ENCODE data around the gene VPS16.

VPS16 gene

DNA sequence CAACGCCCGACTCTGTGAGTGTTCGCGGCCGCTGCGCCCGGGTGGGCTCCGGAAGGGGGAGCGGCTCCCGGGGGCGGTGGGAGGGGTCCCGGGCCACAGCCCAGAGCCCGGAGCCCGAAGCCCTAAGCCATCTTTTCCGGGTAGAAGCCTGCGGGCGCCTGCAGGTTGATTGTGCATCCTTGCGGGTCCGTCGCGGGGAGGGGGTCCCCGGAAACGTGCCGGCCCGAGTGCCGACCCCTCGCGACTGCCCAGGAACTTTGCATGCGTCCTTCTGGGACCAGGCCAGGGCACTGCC lies 33.1 kb downstream of the VPS16 start:
- WGBS (ENCODE audit: insufficient coverage) = 0% methylated on average over 22 of the region's 29 CpGs
- POLR2A ChIA-PET = interaction anchor here (1.1 kb wide), 1 partner anchor 121 kb away, joined by 3 read pairs; no protein-coding TSS in a partner anchor

DNA sequence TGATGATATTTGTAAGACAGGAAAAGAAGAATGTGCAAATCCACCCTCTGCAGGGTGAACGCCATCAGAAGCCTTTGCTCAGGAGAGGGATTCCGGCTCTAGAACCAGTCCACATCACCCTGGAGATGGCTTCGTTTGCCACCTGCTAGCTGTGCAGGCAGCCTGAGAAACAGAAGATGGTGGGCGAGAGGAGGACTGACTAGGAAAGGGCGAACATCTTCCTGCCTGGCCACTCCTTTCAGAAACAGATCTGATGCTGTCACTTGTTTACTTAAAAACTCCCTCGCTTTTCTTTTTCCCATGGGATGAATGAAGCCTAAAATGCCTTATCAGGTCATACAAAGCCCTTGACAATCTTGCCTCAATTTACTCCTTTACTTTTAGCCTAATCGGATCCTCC lies 33.9 kb downstream of the VPS16 start:
- Histone ChIP-seq H3K4me1 (ENCODE audit: control extremely low read depth in 1 of 4, control insufficient read depth in 4 of 4, insufficient read depth in 4 of 4, low read length in 3 of 4) (peaks cover 10 to 56% (median 40%) of the 10 kb centered on the region in 4 experiments), H3K36me3 (ENCODE audit: control insufficient read depth in 4 of 4, insufficient read depth in 4 of 4, low read length in 3 of 4) (peaks cover 0 to 10% (median 2%) of the 10 kb centered on the region in 4 experiments), H3K27me3 (replicated peaks in 2 of 5; ENCODE audit: control insufficient read depth in 4 of 5, insufficient read depth in 5 of 5, low read length in 4 of 5) (no peaks in the 10 kb centered on the region), H3K9me3 (ENCODE audit: control extremely low read depth in 1 of 5, control insufficient read depth in 4 of 5, insufficient read depth in 2 of 5, low read depth in 1 of 5, low read length in 4 of 5) (no peaks in the 10 kb centered on the region), H3K4me3 (ENCODE audit: control insufficient read depth in 1 of 7, extremely low read depth in 1 of 7, insufficient read depth in 4 of 7, low read depth in 2 of 7, low read length in 6 of 7) (peak overlapping the region in 6 of 7 experiments; percentile 77 to 93 (median 85)), H3K27ac (ENCODE audit: insufficient read depth in 1 of 2, low read depth in 1 of 2, low read length in 2 of 2, poor library complexity in 1 of 2, severe bottlenecking in 2 of 2) (no peak overlapping the region)
- POLR2A ChIA-PET = no interaction called here
- WGBS (ENCODE audit: insufficient coverage) = 57% methylated on average over 6 of the region's 7 CpGs
- DNase-seq = peak in 1 of 3 donors; percentile 15
- CTCF ChIA-PET = interaction anchor here (1.3 kb wide), 2 partner anchors 19 to 31 kb away, joined by 3 read pairs; no protein-coding TSS in a partner anchor

More for the DNA sequence above, 33.1 kb downstream of the VPS16 start:
- H3K27ac ChIP-seq (ENCODE audit: insufficient read depth in 1 of 2, low read depth in 1 of 2, low read length in 2 of 2, poor library complexity in 1 of 2, severe bottlenecking in 2 of 2) = peak overlapping the region; percentile 33 to 74
- peaks cover 0 to 10% (median 0%) of the 10 kb centered on the region in 4 experiments for H3K36me3 ChIP-seq (ENCODE audit: control insufficient read depth in 4 of 4, insufficient read depth in 4 of 4, low read length in 3 of 4)
- H3K9me3 ChIP-seq (ENCODE audit: control extremely low read depth in 1 of 5, control insufficient read depth in 4 of 5, insufficient read depth in 2 of 5, low read depth in 1 of 5, low read length in 4 of 5) = no peaks in the 10 kb centered on the region
- H3K4me1 ChIP-seq (ENCODE audit: control extremely low read depth in 1 of 4, control insufficient read depth in 4 of 4, insufficient read depth in 4 of 4, low read length in 3 of 4) = peaks cover 10 to 58% (median 40%) of the 10 kb centered on the region in 4 experiments
- CTCF ChIA-PET = interaction anchor here (1.3 kb wide), 1 partner anchor 19 kb away, joined by 5 read pairs; no protein-coding TSS in a partner anchor
- H3K4me3 ChIP-seq (ENCODE audit: control insufficient read depth in 1 of 7, extremely low read depth in 1 of 7, insufficient read depth in 4 of 7, low read depth in 2 of 7, low read length in 6 of 7) = peak overlapping the region; percentile 77 to 96 (median 85)
- DNase-seq = peak; percentile 78 to 91 (median 89)
- H3K27me3 ChIP-seq (replicated peaks in 2 of 5; ENCODE audit: control insufficient read depth in 4 of 5, insufficient read depth in 5 of 5, low read length in 4 of 5) = no peaks in the 10 kb centered on the region

- DNase-seq = no peak
- H3K9me3 ChIP-seq (ENCODE audit: control extremely low read depth in 1 of 5, control insufficient read depth in 4 of 5, insufficient read depth in 2 of 5, low read depth in 1 of 5, low read length in 4 of 5) = no peaks in the 10 kb centered on the region
- H3K4me3 ChIP-seq (ENCODE audit: control insufficient read depth in 1 of 7, extremely low read depth in 1 of 7, insufficient read depth in 4 of 7, low read depth in 2 of 7, low read length in 6 of 7) = no peak overlapping the region
- H3K4me1 ChIP-seq (ENCODE audit: control extremely low read depth in 1 of 4, control insufficient read depth in 4 of 4, insufficient read depth in 4 of 4, low read length in 3 of 4) = peaks cover 8 to 48% (median 34%) of the 10 kb centered on the region in 4 experiments
- CTCF ChIA-PET = interaction anchor here (0.8 to 1.6 kb wide), 4 partner anchors 11 to 132 kb away, joined by 3 read pairs; no protein-coding TSS in a partner anchor
- H3K27ac ChIP-seq (ENCODE audit: insufficient read depth in 1 of 2, low read depth in 1 of 2, low read length in 2 of 2, poor library complexity in 1 of 2, severe bottlenecking in 2 of 2) = no peak overlapping the region
- H3K36me3 ChIP-seq (ENCODE audit: control insufficient read depth in 4 of 4, insufficient read depth in 4 of 4, low read length in 3 of 4) = peaks cover 0 to 12% (median 2%) of the 10 kb centered on the region in 4 experiments
- H3K27me3 ChIP-seq (replicated peaks in 2 of 5; ENCODE audit: control insufficient read depth in 4 of 5, insufficient read depth in 5 of 5, low read length in 4 of 5) = no peaks in the 10 kb centered on the region
- WGBS (ENCODE audit: insufficient coverage) = 95% methylated on average over 3 of the region's 5 CpGs
- POLR2A ChIA-PET = no interaction called here
These were observed 35.2 kb downstream of the VPS16 start for GRCh38 chr20:2875690-2876203.

GRCh38 chr20:2878515-2878914 lies 38.0 kb downstream of the VPS16 start:
- H3K27me3 ChIP-seq (replicated peaks in 2 of 5; ENCODE audit: control insufficient read depth in 4 of 5, insufficient read depth in 5 of 5, low read length in 4 of 5) = no peaks in the 10 kb centered on the region
- CTCF ChIA-PET = interaction anchor here (0.8 to 1.5 kb wide), 3 partner anchors 9 to 22 kb away, joined by 3 to 5 read pairs (median 3); no protein-coding TSS in a partner anchor

GRCh38 chr20:2879146-2879545 lies 38.6 kb downstream of the VPS16 start:
- Histone ChIP-seq H3K36me3 (ENCODE audit: control insufficient read depth in 4 of 4, insufficient read depth in 4 of 4, low read length in 3 of 4) (peaks cover 0 to 13% (median 2%) of the 10 kb centered on the region in 4 experiments), H3K27me3 (replicated peaks in 2 of 5; ENCODE audit: control insufficient read depth in 4 of 5, insufficient read depth in 5 of 5, low read length in 4 of 5) (no peaks in the 10 kb centered on the region), H3K9me3 (ENCODE audit: control extremely low read depth in 1 of 5, control insufficient read depth in 4 of 5, insufficient read depth in 2 of 5, low read depth in 1 of 5, low read length in 4 of 5) (no peaks in the 10 kb centered on the region), H3K27ac (ENCODE audit: insufficient read depth in 1 of 2, low read depth in 1 of 2, low read length in 2 of 2, poor library complexity in 1 of 2, severe bottlenecking in 2 of 2) (no peak overlapping the region), H3K4me1 (ENCODE audit: control extremely low read depth in 1 of 4, control insufficient read depth in 4 of 4, insufficient read depth in 4 of 4, low read length in 3 of 4) (peaks cover 4 to 21% (median 11%) of the 10 kb centered on the region in 4 experiments), H3K4me3 (ENCODE audit: control insufficient read depth in 1 of 7, extremely low read depth in 1 of 7, insufficient read depth in 4 of 7, low read depth in 2 of 7, low read length in 6 of 7) (no peak overlapping the region)
- WGBS (ENCODE audit: insufficient coverage) = 96% methylated on average over 3 of the region's 3 CpGs
- ChIA-PET POLR2A (interaction anchor here (0.6 kb wide), 1 partner anchor 17 kb away, joined by 3 read pairs; no protein-coding TSS in a partner anchor), CTCF (interaction anchor here (0.9 to 1.5 kb wide), 2 partner anchors 9 to 14 kb away, joined by 3 to 5 read pairs; no protein-coding TSS in a partner anchor)
- DNase-seq = no peak

More at GRCh38 chr20:2878515-2878914, 38.0 kb downstream of the VPS16 start:
- no peaks in the 10 kb centered on the region for H3K9me3 ChIP-seq (ENCODE audit: control extremely low read depth in 1 of 5, control insufficient read depth in 4 of 5, insufficient read depth in 2 of 5, low read depth in 1 of 5, low read length in 4 of 5)
- WGBS (ENCODE audit: insufficient coverage) = no CpG with 5 or more reads among the region's 1 CpG
- no peak for DNase-seq
- peaks cover 0 to 13% (median 2%) of the 10 kb centered on the region in 4 experiments for H3K36me3 ChIP-seq (ENCODE audit: control insufficient read depth in 4 of 4, insufficient read depth in 4 of 4, low read length in 3 of 4)
- POLR2A ChIA-PET = no interaction called here
- no peak overlapping the region for H3K27ac ChIP-seq (ENCODE audit: insufficient read depth in 1 of 2, low read depth in 1 of 2, low read length in 2 of 2, poor library complexity in 1 of 2, severe bottlenecking in 2 of 2)
- peaks cover 8 to 25% (median 11%) of the 10 kb centered on the region in 4 experiments for H3K4me1 ChIP-seq (ENCODE audit: control extremely low read depth in 1 of 4, control insufficient read depth in 4 of 4, insufficient read depth in 4 of 4, low read length in 3 of 4)
- no peak overlapping the region for H3K4me3 ChIP-seq (ENCODE audit: control insufficient read depth in 1 of 7, extremely low read depth in 1 of 7, insufficient read depth in 4 of 7, low read depth in 2 of 7, low read length in 6 of 7)

DNA sequence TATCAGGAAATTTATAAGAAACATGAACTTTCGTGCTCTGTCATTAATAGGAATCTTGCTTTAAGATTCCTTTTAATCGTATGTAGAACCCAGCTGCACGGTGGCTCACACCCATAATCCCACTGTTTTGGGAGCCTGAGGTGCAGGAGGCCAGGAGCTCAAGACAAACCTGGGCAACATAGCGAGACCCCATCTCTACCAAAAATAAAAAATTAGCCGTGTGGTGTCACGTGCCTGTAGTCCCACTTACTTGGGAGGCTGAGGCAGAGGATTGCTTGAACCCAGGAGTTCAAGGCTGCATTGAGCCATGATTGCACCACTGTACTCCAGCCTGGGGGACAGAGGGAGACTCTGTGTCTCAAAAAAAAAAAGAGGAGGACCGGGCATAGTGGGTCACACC lies 40.1 kb downstream of the VPS16 start:
- Histone ChIP-seq H3K27ac (ENCODE audit: insufficient read depth in 1 of 2, low read depth in 1 of 2, low read length in 2 of 2, poor library complexity in 1 of 2, severe bottlenecking in 2 of 2) (no peak overlapping the region), H3K36me3 (ENCODE audit: control insufficient read depth in 4 of 4, insufficient read depth in 4 of 4, low read length in 3 of 4) (peaks cover 0 to 13% (median 2%) of the 10 kb centered on the region in 4 experiments), H3K9me3 (ENCODE audit: control extremely low read depth in 1 of 5, control insufficient read depth in 4 of 5, insufficient read depth in 2 of 5, low read depth in 1 of 5, low read length in 4 of 5) (no peaks in the 10 kb centered on the region), H3K4me1 (ENCODE audit: control extremely low read depth in 1 of 4, control insufficient read depth in 4 of 4, insufficient read depth in 4 of 4, low read length in 3 of 4) (peaks cover 0 to 6% (median 4%) of the 10 kb centered on the region in 4 experiments), H3K27me3 (replicated peaks in 2 of 5; ENCODE audit: control insufficient read depth in 4 of 5, insufficient read depth in 5 of 5, low read length in 4 of 5) (no peaks in the 10 kb centered on the region), H3K4me3 (ENCODE audit: control insufficient read depth in 1 of 7, extremely low read depth in 1 of 7, insufficient read depth in 4 of 7, low read depth in 2 of 7, low read length in 6 of 7) (no peak overlapping the region)
- CTCF ChIA-PET = interaction anchor here (1.0 kb wide), 1 partner anchor 106 kb away, joined by 3 read pairs; no protein-coding TSS in a partner anchor
- no peak for DNase-seq
- POLR2A ChIA-PET = no interaction called here
- 100% methylated on average over 4 of the region's 7 CpGs for WGBS (ENCODE audit: insufficient coverage)

Data from common myeloid progenitor, CD34-positive (primary cell).